Chondrocyte (in vitro differentiated cells): ENCODE measurements around the gene DUS4L. TPM values are rescaled to one million over a fixed set of nuclear protein-coding genes. Genes with fewer than 3 reads are reported as not detected.
"Not testable (repeated sequence)": the region's sequence is repeated elsewhere in the genome, so short reads cannot be mapped to it uniquely, and the experiment has no call there.

Experiments
- DNase-seq: peaks from one replicate; pipeline ENCODE4 v3.0.0; 2021; ENCODE audit warnings: mixed read lengths, low spot score
- H3K27ac Mint-ChIP-seq: one replicate; pipeline ENCODE4 v1.8.0; 2021; ENCODE audit warnings: mild to moderate bottlenecking, moderate library complexity, mixed read lengths; ENCODE audit not compliant: unreplicated experiment
- H3K27me3 Mint-ChIP-seq: 2 replicates; pipeline ENCODE4 v1.8.0; 2021; ENCODE audit warnings: low read depth, mixed read lengths
- H3K36me3 Mint-ChIP-seq: 2 replicates; pipeline ENCODE4 v1.8.0; 2021; ENCODE audit warnings: low read depth, mixed read lengths
- H3K4me1 Mint-ChIP-seq: 2 replicates; pipeline ENCODE4 v1.8.0; 2021; ENCODE audit warnings: low read depth, mild to moderate bottlenecking, mixed read lengths
- H3K4me3 Mint-ChIP-seq: one replicate; pipeline ENCODE4 v1.8.0; 2021; ENCODE audit warnings: mild to moderate bottlenecking, moderate library complexity, mixed read lengths; ENCODE audit not compliant: unreplicated experiment
- H3K9me3 Mint-ChIP-seq: 2 replicates; pipeline ENCODE4 v1.8.0; 2021; ENCODE audit warnings: low read depth, mixed read lengths
- CTCF ChIP-seq: fragments of 200-600 bp; sonication (generic); IDR thresholded peaks from 2 replicates; pipeline ENCODE4 v1.5.0; 2021; ENCODE audit warnings: antibody characterized with exemption, mild to moderate bottlenecking, moderate library complexity
- total RNA-seq: library from RNA; stranded (reverse); gene quantifications from 3 replicates; pipeline ENCODE4 v1.2.1, GENCODE V29; 2021

DUS4L gene
- total RNA-seq, 1 donor from 2014 or later = 4.9 TPM

- H3K36me3 Mint-ChIP-seq = peaks cover 39% of the 10 kb centered on the region
Observed at GRCh38 chr7:107534139-107534538, 29.6 kb upstream of the DUS4L start.

GRCh38 chr7:107537228-107537627, 26.5 kb upstream of the DUS4L start:
- H3K4me1 Mint-ChIP-seq, H3K27me3 Mint-ChIP-seq, H3K27ac Mint-ChIP-seq, H3K4me3 Mint-ChIP-seq, DNase-seq: not testable (repeated sequence)
- peaks cover 44% of the 10 kb centered on the region for H3K36me3 Mint-ChIP-seq
- peaks cover 22% of the 10 kb centered on the region for H3K9me3 Mint-ChIP-seq

More at GRCh38 chr7:107534139-107534538, 29.6 kb upstream of the DUS4L start:
- H3K27ac Mint-ChIP-seq = no peak overlapping the region
- no peak for TF ChIP-seq CTCF
- H3K27me3 Mint-ChIP-seq = no peaks in the 10 kb centered on the region
- no peak for DNase-seq
- H3K4me1 Mint-ChIP-seq = no peaks in the 10 kb centered on the region
- no peak overlapping the region for H3K4me3 Mint-ChIP-seq
- peaks cover 22% of the 10 kb centered on the region for H3K9me3 Mint-ChIP-seq

- no peaks in the 10 kb centered on the region for H3K27me3 Mint-ChIP-seq
- TF ChIP-seq CTCF = no peak
- H3K4me1 Mint-ChIP-seq = no peaks in the 10 kb centered on the region
- peaks cover 42% of the 10 kb centered on the region for H3K36me3 Mint-ChIP-seq
- H3K27ac Mint-ChIP-seq = no peak overlapping the region
- H3K9me3 Mint-ChIP-seq = peaks cover 22% of the 10 kb centered on the region
- H3K4me3 Mint-ChIP-seq = no peak overlapping the region
- no peak for DNase-seq
Observed at GRCh38 chr7:107538001-107538400, 25.8 kb upstream of the DUS4L start.

GRCh38 chr7:107543338-107543993, 20.3 kb upstream of the DUS4L start:
- Mint-ChIP-seq H3K9me3 (peaks cover 17% of the 10 kb centered on the region), H3K4me1 (no peaks in the 10 kb centered on the region), H3K27me3 (no peaks in the 10 kb centered on the region), H3K4me3 (no peak overlapping the region), H3K36me3 (peaks cover 36% of the 10 kb centered on the region), H3K27ac (no peak overlapping the region)
- no peak for DNase-seq
- TF ChIP-seq CTCF = no peak

GRCh38 chr7:107544848-107545591, 18.8 kb upstream of the DUS4L start:
- TF ChIP-seq CTCF = no peak
- H3K27ac Mint-ChIP-seq = no peak overlapping the region
- H3K4me3 Mint-ChIP-seq = no peak overlapping the region
- no peak for DNase-seq
- peaks cover 30% of the 10 kb centered on the region for H3K36me3 Mint-ChIP-seq
- H3K27me3 Mint-ChIP-seq = no peaks in the 10 kb centered on the region
- H3K4me1 Mint-ChIP-seq = no peaks in the 10 kb centered on the region
- peaks cover 17% of the 10 kb centered on the region for H3K9me3 Mint-ChIP-seq
